Measurements from ENCODE around the gene SYPL1.

Gene SYPL1

DNA sequence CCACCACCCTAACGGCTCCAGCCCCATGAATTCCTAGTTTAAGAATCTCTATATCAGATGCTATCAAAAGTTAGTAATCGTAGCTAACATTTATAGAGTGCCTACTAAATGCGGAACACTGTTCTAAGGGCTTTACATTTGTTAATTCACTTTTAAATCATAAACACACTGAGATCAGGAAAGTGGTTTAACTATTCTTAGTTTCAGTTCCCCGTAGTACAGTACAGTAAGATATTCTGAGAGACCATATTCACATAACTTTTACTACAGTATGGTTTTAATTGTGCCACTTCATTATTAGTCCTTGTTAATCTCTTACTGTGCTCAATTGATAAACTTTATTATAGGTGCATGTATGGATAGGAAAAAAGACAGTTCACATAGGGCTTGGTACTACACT is 22.5 kb downstream of the SYPL1 start:
- DNase-seq, result no peak

DNA sequence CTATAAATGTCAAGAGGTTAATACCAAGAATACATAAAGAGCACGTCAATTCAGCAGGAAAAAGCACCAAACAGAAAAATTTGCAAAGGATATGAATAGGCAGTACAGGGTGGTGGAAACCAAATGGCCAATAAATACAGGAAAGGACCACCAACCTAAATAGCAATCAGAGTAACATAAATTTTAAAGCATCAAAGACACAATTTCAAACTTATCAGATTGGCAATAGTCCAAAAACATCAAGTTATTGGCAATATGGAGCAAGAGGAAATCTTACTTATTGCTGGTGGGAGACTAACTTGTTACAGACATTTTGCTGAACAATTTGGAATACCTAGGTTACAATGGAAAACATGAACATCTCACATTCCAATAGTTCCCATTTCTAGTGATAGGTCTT is 24.1 kb downstream of the SYPL1 start:
- DNase-seq, result no peak

DNA sequence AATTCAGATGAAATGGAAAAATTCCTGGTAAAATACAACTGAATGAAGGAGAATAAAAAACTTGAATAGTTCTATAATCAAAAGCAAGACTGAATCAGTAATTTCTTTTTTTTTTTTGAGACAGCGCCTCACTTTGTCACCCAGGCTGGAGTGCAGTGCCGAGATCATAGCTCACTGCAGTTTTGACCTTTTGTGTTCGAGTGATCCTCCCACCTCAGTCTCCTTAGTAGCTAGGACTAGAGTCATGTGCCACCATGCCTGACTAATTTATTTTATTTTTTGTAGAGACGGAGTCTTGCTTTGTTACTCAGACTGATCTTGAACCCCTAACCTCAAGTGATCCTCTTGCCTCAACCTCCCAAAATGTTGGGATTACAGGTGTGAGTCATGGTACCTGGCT is 26.1 kb downstream of the SYPL1 start:
- no peak for DNase-seq

DNA sequence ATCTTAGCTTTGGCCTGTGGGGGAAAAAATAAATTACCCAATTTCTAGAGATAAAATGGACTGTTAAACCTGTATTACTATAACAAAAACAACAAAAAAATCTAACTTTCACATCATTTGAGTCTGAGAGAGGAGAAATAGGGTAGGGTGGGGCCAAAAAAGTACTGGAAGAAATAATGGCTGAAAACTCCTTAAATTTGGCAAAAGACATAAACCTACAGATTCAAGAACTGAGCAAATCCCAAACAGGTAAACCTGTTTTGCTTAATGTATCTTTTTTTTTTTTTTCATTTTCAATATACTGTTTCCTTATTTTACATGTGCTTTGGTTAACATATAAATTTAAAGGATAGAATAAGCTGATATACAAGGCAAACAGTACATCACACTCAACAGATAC is 27.1 kb downstream of the SYPL1 start:
- no peak for DNase-seq

DNA sequence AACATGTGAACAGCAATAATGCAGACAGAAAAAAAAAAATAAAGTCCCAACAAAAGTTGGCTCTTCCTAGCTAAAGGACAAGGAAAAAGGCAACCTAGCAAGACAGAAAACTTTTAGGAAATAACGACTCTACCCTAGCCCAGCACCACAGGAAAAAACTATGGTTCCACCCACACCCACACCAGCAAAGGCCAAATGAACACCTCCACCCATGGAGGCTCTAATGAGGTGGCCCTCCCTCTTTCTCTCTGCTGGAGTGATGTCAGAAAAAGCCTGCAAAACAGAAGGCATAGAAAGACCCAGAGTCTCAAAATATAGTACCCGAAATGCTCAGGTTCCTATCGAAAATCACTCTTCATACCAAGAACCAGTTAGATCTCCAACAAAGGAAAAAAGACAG is 28.4 kb downstream of the SYPL1 start:
- DNase-seq, result no peak

DNA sequence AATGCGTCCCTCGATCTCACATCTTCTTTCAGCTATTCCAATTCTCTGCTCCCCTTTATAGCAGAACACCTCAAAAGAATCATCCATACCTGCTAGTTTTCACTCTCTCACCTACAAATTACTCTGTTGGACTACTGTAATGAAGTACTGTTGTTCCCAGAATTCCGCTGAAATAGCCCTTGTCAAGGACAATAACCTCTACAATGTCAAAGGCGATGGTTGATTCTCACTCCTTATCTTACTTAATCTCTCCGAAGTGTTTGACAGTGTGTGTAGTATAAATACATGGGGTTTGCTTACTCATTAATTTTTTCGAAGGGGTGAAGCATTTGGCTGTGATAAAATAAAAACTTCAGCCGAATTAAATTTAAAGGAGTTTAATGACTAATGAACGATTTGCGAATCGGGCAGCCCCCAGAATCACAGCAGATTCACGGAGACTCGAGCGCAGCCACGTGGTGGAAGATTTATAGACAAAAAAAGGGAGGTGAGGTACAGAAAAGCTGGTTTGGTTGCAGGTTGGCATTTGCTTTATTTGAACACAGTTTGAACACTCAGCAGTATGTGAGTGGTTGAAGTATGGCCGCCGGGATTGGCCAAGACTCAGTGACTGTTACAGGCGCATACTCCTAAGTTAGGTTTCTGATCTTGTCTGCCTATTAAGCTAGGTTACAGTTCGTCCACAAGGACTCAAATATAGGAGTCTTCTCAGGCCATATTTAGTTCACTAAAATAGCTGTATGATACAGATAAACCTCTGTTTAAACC is 29.8 kb downstream of the SYPL1 start:
- DNase-seq, result no peak

DNA sequence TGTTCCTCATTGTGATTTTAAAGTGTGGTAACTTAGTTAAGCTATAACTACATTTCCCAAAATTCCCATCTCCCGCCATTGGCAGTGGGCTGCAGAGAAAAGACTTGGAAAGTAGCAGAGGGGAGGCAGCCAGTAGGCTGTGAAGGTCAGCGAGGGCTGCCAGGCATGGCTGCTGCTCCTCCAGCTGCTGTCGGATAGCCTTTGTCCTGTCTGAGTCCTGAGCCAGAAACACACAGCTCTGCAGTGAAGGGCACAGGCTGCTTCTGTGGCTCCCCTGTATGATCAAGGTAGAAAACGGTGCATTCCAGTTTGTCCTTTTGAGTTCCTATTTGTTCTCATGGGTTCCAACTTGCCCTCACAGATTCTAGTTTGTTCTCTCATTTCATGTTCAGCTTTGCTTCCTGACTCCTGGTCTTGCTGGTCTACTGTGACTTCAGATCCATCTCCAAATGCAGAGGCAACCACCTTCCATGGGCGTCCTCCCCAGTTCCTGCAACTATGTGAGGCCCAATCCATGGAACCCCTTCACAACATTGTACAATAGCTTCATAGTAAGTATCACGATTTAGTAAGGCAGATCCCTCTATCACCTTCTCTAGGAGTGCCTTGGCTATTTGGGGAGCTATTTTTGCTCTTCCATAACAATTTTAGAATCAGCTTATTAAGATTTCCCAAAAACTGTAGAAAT is 31.7 kb downstream of the SYPL1 start:
- no peak for DNase-seq

DNA sequence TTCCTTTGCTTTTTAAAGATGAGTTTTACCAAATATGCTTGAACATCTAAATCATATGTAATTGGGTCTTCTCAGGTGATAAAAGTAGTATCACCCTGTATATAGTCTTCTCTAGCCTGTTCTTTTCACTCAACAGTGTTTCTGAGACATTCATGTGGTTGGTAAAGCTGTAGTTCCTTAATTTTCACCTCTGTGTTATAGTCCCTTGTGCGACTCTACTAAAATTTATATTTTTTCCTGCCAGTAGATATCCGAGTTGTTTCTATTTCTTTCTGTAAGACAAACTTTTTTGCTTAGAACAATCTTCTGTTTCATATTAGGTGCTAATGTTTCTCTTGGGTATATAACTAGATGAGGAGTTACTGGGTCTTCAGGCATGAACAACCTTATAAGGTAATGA is 35.6 kb downstream of the SYPL1 start:
- DNase-seq, result no peak

DNA sequence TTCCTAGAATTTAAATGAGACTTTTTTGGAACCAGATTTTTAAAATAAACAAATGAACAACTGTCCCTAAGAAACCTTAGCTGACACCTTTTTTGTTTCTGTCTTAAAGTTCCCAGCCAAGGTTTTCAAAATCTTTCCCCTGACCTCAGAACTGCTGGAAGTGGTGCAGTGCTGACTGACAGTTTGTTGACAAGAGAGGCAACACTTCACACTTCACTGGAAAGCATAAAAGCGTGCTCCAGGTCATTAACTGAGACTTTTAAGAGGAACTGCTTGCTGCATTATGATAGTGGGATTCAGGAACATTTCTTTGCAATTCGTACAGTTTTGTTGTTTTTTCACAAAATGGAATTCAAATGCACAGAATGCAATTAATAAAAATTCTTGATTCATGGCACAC is 36.2 kb downstream of the SYPL1 start:
- DNase-seq, result no peak

DNA sequence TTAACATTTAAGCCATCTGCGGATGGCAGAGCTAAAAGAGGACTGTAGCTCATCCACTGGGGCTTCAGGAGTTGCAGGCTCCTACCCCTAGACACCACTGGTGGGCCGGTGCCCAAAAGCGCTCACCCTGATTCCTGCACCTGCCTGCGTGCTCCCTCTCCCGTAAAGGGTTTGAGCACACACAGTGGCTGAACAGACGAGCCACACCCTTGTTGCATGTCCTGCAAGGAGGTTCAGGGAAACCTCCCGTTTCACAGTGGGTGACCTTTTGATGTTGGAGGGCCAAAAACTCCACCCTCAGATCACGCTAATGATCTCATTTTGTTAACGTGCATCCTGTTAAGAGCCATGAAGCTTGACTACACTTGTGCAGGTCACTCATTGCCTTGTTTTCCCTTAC is 37.9 kb downstream of the SYPL1 start:
- DNase-seq, result no peak

DNA sequence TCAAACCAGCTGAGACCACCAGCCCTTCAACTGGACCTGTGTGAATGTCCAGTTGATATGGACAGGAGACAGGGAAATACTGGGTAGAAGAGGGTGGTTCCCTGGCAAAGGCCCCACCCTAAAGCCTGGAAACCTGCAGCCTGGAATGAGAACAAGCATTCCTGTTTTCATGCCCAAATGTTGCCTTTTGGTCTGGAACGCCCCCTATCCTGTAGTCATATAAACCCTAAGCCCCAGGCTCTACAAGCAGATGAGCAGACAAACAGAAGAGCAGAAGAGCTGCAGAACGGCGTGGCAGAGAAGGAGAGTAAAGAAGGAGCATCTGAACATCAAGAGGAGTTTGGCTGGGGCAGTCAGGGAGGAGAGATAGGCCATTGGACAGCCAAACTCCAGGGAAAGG is 38.4 kb downstream of the SYPL1 start:
- DNase-seq, result no peak

DNA sequence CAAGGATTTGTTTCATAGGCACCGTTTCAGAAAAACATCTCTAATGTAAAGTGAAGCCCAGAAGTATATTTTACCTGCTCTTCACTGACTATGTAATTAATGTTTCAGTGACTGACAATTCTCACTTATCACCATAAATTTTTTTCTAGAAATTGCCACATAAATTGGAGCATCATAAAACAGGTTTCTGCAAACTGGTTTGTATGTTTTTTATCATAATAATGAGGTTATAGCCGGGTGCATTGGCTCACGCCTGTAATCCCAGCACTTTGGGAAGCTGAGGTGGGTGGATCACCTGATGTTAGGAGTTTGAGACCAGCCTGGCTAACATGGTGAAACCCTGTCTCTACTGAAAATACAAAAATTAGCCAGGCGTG is 39.4 kb downstream of the SYPL1 start:
- no peak for DNase-seq

DNA sequence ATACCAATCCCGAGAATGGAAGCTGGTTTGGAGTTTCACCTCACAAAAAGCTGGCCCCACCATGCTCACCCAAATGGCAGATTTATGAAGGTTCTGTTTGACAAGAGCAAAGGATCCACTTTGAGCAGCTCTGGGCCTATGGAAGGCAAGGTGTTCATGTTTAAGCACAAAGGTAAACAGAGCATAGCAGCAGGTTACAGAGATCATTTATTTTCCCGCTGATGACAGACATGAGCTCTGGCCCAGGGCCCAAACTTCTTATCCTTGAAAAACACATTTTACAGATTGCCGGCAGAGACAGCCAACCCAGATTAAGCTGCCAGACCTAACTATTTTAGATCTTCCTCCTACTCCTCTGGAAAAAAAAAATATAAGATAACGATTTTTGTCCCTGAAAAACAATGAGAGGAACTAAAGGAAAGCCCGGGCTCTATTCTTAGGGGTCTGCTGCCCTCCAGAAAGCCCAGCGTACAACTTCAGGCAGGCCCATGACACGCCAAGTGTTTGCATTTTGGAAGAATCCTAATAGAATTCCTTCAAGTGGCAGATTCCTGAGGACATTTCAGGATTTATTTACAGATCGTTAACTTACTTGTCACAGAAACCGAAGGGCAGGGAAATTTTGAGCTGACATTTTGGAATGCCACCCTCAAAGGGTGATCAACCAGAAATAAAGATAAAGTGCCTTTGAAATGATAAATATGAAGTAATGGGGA is 40.0 kb downstream of the SYPL1 start:
- DNase-seq, result no peak

DNA sequence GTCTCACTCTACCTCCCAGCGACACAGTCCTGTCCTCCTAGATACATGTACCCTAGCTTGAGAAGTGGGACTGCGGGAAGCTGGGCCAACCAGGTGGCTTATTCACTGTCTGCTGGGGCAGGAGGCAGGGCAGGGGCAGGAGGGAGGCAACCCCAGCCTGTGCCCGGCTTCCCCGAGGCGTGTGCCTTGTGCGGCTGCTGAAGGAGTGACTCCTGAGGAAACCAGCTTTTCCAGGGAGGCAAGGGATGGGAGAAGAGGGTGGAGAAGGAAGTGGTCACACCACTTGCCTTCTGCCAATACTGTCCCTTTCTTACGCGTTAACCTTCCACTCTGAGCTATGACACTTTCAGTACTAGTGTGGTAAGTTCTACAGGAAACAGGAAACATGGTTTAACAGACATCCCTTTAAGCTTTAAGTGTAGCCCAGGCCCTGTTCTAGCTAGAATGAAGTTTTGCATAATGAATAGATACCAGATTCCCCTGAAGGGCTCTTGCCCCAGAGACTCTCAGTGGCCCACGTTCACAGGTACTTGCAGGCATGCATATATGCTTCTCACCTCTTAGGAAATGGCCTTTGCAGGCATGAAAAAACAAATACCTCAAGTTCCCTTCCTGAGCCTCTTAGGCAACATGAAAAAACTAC is 40.6 kb downstream of the SYPL1 start:
- DNase-seq, result peak; percentile 30

DNA sequence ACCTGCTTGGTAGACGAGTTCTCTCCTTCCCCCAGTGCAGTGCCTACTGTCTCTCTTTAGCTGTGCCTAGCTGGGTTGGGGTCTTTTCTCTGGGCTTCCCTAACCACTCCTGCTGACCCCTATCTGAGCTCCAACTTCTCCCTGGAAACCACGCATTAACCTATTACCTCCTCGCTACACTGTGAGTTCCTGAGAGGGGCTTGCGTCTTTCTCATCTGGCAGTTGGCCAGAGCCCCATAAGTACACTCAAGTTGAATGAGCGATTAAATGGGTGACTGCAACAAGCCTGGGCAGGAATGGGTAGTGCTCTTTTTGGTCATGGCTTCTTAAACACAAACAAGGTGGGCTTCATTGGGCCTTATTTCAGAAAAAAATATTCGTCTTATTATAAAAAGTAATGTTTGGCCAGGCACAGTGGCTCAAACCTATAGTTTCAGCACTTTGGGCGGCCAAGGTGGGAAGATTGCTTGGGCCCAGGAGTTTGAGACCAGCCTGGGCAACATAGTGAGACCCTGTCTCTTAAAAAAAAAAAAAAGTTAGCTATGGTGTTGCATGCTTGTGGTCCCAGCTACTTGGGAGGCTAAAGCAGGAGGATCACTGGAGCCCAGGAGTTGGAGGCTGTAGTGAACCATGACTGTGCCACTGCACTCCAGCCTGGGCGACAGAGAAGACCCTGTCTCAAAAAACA is 41.4 kb downstream of the SYPL1 start:
- DNase-seq, result no peak

DNA sequence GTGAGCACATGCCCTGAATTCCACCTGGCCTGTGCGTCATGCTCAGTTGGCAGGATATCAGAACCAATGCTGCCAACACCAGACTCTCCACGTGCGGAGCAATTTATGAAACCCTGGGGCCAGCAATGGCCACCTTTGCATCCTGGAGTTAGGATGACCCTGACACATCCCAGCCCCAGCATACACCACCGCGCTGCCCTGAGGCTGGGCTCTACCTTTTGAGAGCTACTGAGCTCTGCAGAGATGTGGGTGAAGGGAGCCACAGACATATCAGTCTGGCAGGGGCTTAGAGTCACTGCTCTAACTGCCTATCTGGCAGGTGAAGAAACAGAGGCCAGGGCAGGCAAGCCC is 41.9 kb downstream of the SYPL1 start:
- no peak for DNase-seq

DNA sequence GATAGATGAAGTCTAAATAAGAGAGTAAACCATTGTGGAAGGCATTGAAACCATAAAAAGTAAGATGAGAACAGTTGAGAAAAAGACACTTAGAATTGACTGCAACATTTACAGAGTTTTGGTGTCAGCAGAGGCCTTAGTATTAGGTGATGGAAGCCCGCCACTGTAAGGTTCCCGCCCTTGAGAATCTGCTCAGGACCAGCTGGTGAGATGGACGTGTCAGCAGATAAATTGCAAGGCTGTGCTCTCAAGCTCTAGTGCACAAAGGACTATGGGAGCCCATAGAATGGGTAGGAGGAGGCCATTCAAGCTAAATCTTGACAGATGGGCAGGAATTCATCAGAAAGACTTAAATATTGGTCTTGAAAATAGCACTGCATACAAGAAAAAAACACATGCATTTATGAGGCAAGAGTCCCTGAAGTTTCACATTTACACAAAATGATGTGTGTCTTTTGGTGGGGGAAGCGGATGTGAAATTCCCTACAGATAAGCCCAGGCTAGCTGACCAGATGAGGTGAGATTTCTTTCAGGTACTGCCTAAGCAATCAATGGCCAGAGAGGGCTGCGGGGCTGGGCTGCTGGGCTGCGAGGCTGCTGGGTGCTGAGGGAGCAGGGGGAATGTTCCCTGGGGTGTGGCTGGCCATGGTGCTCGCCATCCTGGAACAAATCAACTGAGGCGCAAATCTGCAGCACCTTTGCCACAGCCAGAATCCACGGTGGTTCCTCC is 42.5 kb downstream of the SYPL1 start:
- DNase-seq, result no peak

DNA sequence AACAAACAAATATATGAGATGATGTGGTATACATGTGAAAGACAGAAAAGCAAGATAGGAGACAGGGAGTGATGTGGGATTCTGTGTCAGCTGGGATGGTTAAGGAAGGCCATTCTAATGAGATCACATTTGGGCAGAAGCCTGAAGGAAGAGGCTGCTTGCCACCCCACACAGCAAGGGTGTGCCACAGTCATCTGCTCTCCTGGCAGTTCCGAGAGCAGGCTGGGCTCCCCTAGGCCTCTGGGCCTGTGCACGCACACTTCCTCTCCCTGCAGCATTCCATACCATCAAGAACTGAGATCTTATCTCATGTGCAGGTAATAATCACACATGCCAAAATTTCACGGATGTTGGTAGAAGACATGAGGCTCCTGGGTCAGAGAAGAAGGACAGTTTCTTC is 43.1 kb downstream of the SYPL1 start:
- no peak for DNase-seq

DNA sequence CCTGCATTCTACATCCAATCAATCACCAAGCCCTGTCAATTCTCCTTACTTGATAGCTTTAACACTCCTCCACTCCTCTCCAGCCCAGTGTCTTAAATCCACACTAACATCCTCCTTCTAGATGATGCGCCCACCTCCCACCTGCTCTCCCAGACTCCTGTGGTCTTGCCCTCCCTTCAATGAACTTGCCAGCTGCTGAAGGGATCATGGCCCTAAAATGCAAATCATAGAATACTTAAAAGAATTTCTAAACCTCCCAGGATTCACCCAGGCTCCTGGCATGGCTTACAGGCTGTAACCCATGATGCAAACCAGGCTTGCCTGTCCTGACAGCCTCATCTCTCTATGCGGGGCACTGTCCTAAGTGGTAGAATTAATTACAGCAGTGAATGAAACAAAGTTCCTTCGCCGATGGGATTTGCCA is 43.6 kb downstream of the SYPL1 start:
- DNase-seq, result no peak

DNA sequence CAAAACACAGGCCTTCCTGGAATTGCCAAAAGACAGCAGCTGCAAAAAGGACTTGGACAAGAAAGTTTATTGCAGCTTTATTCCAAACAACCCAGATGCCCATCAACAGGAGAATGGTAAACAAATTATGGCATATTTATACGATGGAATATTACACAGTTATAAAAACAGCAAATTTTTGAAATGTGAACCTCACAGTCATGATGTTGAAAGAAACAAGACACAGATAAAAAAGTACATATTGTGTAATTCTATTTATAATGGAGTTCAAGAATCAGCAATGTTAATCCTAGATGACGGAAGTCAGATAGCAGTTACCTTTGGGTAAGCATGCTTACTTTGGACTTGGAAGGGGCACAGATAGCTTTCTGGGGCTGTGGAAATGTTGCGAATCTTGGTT is 44.4 kb downstream of the SYPL1 start:
- no peak for DNase-seq

DNA sequence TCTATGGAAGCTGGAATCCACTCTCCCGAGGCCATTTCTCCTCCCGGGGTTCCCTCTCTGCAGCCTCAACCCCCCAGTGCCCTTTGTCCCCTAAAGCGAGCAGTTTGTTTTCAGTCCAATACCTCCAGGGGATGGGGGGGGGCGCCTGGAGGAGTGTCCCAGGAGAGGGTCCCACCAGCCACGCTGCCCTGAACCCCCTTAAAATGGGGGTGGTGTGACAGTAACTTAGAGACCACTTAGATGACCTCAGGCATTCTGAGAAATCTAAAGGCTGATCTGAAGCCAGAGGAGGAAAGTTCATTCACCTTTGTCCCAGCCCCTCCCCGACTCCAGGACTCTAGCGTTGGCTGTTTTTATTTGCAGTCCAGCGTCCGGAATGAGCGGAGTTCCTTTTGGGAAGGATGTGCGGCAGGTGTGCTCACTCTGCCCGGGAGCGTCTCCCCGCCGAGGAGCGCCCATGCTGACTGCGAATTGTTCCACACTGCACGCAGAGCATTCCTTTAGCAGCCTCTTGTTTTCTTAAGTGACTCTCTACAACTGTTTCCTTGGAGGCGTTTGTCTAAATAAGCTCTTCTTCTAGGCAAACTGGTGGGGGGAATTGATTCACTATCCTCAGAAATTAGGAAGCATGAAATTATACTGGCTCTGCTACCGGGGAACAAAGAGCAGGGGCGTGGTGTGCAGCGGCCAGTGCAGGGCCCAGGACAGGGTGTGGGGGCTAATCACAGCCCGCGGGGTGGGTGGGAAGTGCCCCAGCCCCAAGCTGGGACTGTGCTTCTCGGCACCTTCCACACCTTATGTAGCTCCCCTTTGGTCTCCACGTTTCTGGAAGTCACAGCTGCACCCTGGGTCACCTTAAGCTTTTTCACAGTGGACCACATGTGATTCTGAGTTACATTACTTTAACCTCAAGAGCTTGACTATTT is 46.3 kb downstream of the SYPL1 start:
- no peak for DNase-seq

Data from activated naive CD4-positive, alpha-beta T cell treated with anti-CD3 and anti-CD28 coated beads, Interleukin-2, amount 50 U/mL, for 16 hours (primary cell).